HG02571 (cell line): ENCODE results near the gene PDE6H.

ENCODE experiments used
- ATAC-seq: cut with Tn5 transposase; IDR thresholded peaks from one replicate; pipeline ENCODE4 v1.9.1; 2021; ENCODE audit warnings: mild to moderate bottlenecking, moderate library complexity; ENCODE audit not compliant: unreplicated experiment

PDE6H gene

DNA sequence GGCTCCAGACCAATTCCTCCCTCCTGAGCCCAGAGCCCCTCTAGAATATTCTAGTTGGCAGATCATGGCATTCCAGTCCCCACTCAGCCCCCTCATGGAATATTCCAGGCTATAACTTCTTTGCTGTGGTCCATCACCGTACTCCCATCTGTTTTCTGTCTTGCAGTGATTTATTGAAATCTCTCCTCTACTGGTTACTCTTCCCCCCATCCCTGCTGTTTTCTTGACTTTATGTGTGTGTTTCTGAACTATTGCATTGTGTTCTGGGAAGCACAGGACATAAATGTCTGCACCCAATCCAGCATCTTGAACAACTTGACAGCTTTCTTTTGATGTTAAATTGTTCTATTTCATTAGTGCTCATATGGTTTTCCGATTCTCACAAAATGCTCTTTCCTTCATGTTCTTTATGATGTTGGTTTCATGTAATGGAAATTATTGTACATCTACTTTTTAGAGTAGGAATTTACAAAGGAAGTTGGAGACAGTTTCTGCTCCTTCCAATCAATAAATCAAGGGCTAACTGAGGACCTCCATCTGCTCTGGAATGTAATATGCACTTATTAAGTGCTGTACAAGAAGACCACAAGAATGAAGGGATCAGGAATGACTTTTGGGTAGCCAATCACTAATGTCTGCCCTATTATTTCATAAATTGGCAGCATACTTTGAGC is 26.3 kb downstream of the PDE6H start:
- ATAC-seq, result no peak

GRCh38 chr12:14999695-15000365 is 27.0 kb downstream of the PDE6H start:
- ATAC-seq, result no peak

DNA sequence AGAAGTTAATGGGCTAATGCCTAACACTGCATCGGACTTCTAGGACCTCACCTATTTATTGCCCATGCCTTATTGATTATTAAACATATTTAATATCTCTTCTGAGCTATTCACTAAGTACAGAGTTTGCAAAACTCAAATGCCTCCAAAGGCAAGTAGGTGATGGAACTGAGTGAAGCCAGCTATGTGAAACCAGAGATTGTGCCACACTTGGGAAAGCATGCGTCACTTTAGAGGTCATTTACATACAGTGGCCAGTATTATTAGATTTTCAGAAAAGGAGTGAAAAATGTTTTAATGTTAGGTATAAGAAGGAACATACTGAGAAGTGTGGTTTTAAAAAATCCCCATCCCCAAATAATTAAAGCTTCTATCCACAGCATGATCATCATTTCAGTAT is 27.7 kb downstream of the PDE6H start:
- no peak for ATAC-seq

- ATAC-seq, result no peak
These were observed 29.0 kb downstream of the PDE6H start for GRCh38 chr12:15001733-15002382.

DNA sequence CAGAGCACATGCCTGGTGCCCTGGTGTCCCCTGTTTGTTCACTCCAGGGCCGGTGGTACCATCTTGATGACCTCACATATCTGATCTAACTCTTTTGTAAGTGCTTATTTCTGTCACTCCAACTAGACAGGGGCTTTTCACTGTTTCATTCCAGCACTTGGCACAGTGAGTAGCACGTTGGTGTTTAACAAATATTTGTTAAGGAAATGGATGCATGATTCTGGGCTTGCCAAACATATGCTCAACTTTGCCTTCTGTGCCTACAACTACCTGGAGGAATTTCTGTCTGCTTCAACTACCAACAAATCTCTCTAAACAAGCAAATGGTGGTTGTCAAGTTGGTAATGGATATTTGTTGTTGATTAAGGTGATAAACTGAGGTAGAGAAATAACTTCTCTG is 31.6 kb downstream of the PDE6H start:
- ATAC-seq, result no peak

DNA sequence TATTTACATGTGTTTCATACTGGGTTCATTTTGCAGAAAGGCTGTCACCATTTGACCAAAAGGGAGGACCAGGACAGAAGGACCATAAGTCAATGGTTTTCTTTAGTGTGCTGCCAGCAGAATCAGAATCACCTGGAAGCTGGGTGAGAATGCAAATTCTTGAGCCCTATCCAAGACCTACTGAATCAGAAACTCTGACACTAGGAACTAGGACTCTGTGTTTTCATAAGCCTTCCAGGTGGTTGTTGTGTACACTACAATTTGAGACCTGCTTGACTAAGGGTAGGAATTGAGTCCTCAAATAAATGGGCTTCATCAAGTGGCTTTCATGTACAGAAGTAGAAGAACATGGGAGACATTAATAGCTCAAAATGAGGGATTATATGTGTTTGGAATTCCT is 32.2 kb downstream of the PDE6H start:
- no peak for ATAC-seq

- no peak for ATAC-seq
These were observed 34.7 kb downstream of the PDE6H start for GRCh38 chr12:15007551-15007950.

DNA sequence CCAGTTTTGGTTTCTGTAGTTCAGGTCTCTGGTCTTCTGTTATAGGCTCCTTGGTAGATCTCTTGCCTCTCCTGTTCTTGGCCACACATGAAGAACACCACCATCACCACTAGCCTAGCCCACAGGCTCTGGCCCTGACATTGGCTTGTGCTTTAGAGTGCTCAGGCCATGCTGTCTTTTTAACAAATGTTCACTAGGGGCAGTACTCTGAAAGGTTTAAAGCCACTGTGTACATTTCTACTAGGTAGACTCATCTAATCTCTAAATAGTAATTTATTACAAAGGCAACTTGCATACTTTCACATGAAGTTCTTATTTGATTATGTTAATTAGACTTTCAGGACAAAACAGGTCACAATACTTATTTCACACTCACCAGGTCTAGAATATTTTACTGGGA is 38.3 kb downstream of the PDE6H start:
- no peak for ATAC-seq

- no peak for ATAC-seq
These were observed 40.9 kb downstream of the PDE6H start for GRCh38 chr12:15013634-15014179.

DNA sequence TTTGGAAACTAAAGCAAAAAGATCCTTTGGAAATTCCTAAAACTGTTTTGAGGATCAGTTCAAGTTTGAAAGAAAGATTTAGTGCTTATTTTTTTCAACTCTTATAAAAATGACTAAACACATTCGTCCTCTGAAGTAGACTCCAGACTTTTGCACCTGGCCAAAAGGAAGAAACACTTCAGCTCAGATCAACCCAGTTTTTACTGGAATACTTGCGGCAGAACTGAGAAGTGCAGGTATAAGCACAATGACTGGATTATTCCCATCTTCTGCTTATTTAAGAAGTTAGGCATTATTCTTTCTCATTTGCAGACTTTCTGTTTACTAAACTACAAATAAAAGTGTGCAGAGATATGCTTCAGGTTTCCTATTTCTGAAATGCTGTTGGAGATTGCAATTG is 41.9 kb downstream of the PDE6H start:
- no peak for ATAC-seq

- ATAC-seq, result no peak
These were observed 42.3 kb downstream of the PDE6H start for GRCh38 chr12:15015121-15015520.

- no peak for ATAC-seq
These were observed 47.3 kb downstream of the PDE6H start for GRCh38 chr12:15020156-15020555.
